ENCODE results near the gene ZNF578. TPM values are rescaled to one million over a fixed set of nuclear protein-coding genes. Genes with fewer than 3 reads are reported as not detected.

ZNF578 gene
- total and polyA plus RNA-seq, 2 donors (not counting 1 experiment from before 2014, with no cell fraction given), result 0.81 to 3.7 TPM

- Histone ChIP-seq H3K9ac (ENCODE audit: low read length) (no peak overlapping the region), H3K9me3 (ENCODE audit: control extremely low read depth in 1 of 3, control insufficient read depth in 2 of 3, insufficient read depth in 1 of 3, low read length in 2 of 3) (peaks cover 0 to 57% (median 5%) of the 10 kb centered on the region in 3 donors), H2AFZ (ENCODE audit: insufficient read depth, low read depth, low read length, poor library complexity, severe bottlenecking) (no peak overlapping the region), H3K79me2 (ENCODE audit: control insufficient read depth, insufficient read depth, low read length) (peaks cover 16% of the 10 kb centered on the region), H3K4me1 (ENCODE audit: control insufficient read depth in 2 of 2, insufficient read depth in 2 of 2, low read length in 2 of 2) (peaks cover 9 to 19% of the 10 kb centered on the region in 2 donors), H3K36me3 (replicated peaks in 1 of 2; ENCODE audit: control extremely low read depth in 1 of 2, control insufficient read depth in 1 of 2, extremely low read depth in 1 of 2, insufficient read depth in 2 of 2, low read length in 1 of 2) (no peaks in the 10 kb centered on the region), H4K20me1 (ENCODE audit: control insufficient read depth, insufficient read depth, low read length, poor library complexity, severe bottlenecking) (no peaks in the 10 kb centered on the region), H3K27ac (ENCODE audit: low read length in 2 of 2) (no peak overlapping the region), H3K4me2 (replicated peaks; ENCODE audit: low read depth, low read length, poor library complexity, severe bottlenecking) (no peak overlapping the region), H3K27me3 (replicated peaks in 1 of 4; ENCODE audit: control extremely low read depth in 1 of 4, control insufficient read depth in 3 of 4, insufficient read depth in 4 of 4, low read length in 3 of 4) (no peaks in the 10 kb centered on the region), H3K4me3 (ENCODE audit: control extremely low read depth in 1 of 5, extremely low read depth in 1 of 5, insufficient read depth in 1 of 5, low read depth in 2 of 5, low read length in 4 of 5) (no peak overlapping the region)
- no peak overlapping the region for H3K27ac Mint-ChIP-seq
- CTCF ChIA-PET, result no interaction called here
- DNase-seq (no peak), ATAC-seq (ENCODE audit: low read depth) (no peak)
- H3K4me1 Mint-ChIP-seq, result peaks cover 20% of the 10 kb centered on the region
- 91% methylated on average over 19 of the region's 20 CpGs for WGBS (ENCODE audit: insufficient coverage)
- POLR2A ChIA-PET, result no interaction called here
- intact Hi-C loops (cut with micrococcal nuclease), result no loop called here
- TF ChIP-seq, protein P1, sequence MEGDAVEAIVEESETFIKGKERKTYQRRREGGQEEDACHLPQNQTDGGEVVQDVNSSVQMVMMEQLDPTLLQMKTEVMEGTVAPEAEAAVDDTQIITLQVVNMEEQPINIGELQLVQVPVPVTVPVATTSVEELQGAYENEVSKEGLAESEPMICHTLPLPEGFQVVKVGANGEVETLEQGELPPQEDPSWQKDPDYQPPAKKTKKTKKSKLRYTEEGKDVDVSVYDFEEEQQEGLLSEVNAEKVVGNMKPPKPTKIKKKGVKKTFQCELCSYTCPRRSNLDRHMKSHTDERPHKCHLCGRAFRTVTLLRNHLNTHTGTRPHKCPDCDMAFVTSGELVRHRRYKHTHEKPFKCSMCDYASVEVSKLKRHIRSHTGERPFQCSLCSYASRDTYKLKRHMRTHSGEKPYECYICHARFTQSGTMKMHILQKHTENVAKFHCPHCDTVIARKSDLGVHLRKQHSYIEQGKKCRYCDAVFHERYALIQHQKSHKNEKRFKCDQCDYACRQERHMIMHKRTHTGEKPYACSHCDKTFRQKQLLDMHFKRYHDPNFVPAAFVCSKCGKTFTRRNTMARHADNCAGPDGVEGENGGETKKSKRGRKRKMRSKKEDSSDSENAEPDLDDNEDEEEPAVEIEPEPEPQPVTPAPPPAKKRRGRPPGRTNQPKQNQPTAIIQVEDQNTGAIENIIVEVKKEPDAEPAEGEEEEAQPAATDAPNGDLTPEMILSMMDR (IDR thresholded peaks at IDR 0.05), result no peak
- no peak for TF ChIP-seq EZH2 (IDR thresholded peaks at IDR 0.05; ENCODE audit: borderline replicate concordance, insufficient read depth, low read depth, low read length, poor library complexity, severe bottlenecking)
- no peaks in the 10 kb centered on the region for H3K9me3 Mint-ChIP-seq (ENCODE audit: insufficient read depth)
- H3K27me3 Mint-ChIP-seq, result peaks cover 4% of the 10 kb centered on the region
- H3K4me3 Mint-ChIP-seq, result no peak overlapping the region
Measured at GRCh38 chr19:52524086-52524485, 70.7 kb downstream of the ZNF578 start.

DNA sequence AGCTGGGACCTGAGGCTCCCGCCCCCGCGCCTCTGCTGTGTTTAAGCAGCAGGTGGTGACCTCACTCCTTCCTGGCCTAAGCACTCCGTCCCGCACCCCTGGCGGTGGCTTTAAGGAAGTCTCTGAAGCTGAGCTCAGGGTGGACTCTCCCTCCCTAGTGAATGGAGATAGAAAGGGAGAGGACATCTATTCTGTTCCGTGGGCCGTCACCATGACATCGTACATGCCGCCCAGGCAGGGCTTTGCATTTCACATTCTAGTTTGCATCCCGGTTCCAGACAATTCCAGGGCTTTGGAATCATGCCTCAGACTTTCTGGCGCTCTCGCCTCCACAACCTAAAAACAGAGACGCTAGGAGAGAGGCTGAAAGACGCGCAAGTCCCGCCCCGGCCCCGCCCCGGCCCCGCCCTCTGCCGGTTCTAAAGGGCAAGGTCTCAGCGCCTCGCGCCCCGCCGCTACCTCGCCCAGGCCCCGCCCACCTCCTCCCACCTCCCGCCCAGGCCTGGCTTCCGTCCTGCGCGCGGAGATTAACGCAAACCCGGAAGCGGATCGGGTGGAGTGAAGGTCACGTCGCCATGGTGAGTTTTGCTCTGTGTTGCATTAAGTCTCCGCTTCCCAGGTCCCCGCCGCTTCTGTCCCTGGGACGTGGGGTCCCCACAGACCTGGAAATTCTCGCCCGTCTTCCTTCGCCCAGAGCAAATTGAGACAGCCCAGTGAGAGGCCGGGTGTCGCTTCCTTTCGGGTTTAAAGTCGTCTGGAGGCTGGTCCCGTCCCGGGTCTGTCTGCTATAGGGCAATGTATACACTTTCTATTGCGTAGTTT lies 74.0 kb downstream of the ZNF578 start, which contains the start of gene ZNF808:
ZNF808 (plus strand) TSS at position 535 of the 822 bp plus-strand sequence. CDS start 15,617 bp downstream, outside the sequence.
- WGBS (ENCODE audit: insufficient coverage), result under 1% methylated on average over 41 of the region's 54 CpGs
- H3K4me1 Mint-ChIP-seq, result peaks cover 26% of the 10 kb centered on the region

More for the DNA sequence above, 74.0 kb downstream of the ZNF578 start, which contains the start of gene ZNF808:
- ATAC-seq (ENCODE audit: low read depth), result peak; percentile 92
- Histone ChIP-seq H3K79me2 (ENCODE audit: control insufficient read depth, insufficient read depth, low read length) (peaks cover 33% of the 10 kb centered on the region), H3K4me2 (replicated peaks; ENCODE audit: low read depth, low read length, poor library complexity, severe bottlenecking) (peak within 1 kb of the TSS; percentile 94), H3K9me3 (ENCODE audit: control extremely low read depth in 1 of 3, control insufficient read depth in 2 of 3, insufficient read depth in 1 of 3, low read length in 2 of 3) (peaks cover 0 to 54% (median 3%) of the 10 kb centered on the region in 3 donors), H3K36me3 (replicated peaks in 1 of 2; ENCODE audit: control extremely low read depth in 1 of 2, control insufficient read depth in 1 of 2, extremely low read depth in 1 of 2, insufficient read depth in 2 of 2, low read length in 1 of 2) (no peaks in the 10 kb centered on the region), H3K27ac (ENCODE audit: low read length in 2 of 2) (peak within 1 kb of the TSS; percentile 88 to 94), H3K4me1 (ENCODE audit: control insufficient read depth in 2 of 2, insufficient read depth in 2 of 2, low read length in 2 of 2) (peaks cover 9 to 19% of the 10 kb centered on the region in 2 donors), H3K4me3 (ENCODE audit: control extremely low read depth in 1 of 5, extremely low read depth in 1 of 5, insufficient read depth in 1 of 5, low read depth in 2 of 5, low read length in 4 of 5) (peak within 1 kb of the TSS; percentile 60 to 97 (median 89)), H2AFZ (ENCODE audit: insufficient read depth, low read depth, low read length, poor library complexity, severe bottlenecking) (peak within 1 kb of the TSS; percentile 96), H3K27me3 (replicated peaks in 1 of 4; ENCODE audit: control extremely low read depth in 1 of 4, control insufficient read depth in 3 of 4, insufficient read depth in 4 of 4, low read length in 3 of 4) (no peaks in the 10 kb centered on the region), H4K20me1 (ENCODE audit: control insufficient read depth, insufficient read depth, low read length, poor library complexity, severe bottlenecking) (no peaks in the 10 kb centered on the region), H3K9ac (ENCODE audit: low read length) (peak within 1 kb of the TSS; percentile 98)
- intact Hi-C loops (cut with micrococcal nuclease), result loop anchor here (1.0 to 5.0 kb wide), 10 partner anchors 8 to 575 kb away; partner anchors contain the start of genes ZNF160, ZNF320, ZNF480 and ZNF528
- Mint-ChIP-seq H3K4me3 (peak within 1 kb of the TSS; percentile 96), H3K9me3 (ENCODE audit: insufficient read depth) (no peaks in the 10 kb centered on the region), H3K27ac (peak within 1 kb of the TSS; percentile 96), H3K27me3 (no peaks in the 10 kb centered on the region)
- POLR2A ChIA-PET, result interaction anchor here (0.6 to 0.7 kb wide), 5 partner anchors 73 to 404 kb away, joined by 3 to 6 read pairs (median 4); partner anchors contain the start of gene ZNF880
- TF ChIP-seq, protein P1 (IDR thresholded peaks at IDR 0.05), result peak; percentile 64
- TF ChIP-seq EZH2 (IDR thresholded peaks at IDR 0.05; ENCODE audit: borderline replicate concordance, insufficient read depth, low read depth, low read length, poor library complexity, severe bottlenecking), result no peak
- CTCF ChIA-PET, result interaction anchor here (0.6 to 1.0 kb wide), 4 partner anchors 16 to 296 kb away, joined by 3 to 4 read pairs (median 3); no protein-coding TSS in a partner anchor
- peak; percentile 94 for DNase-seq

Measured in B cell (primary cell).